Measurements from ENCODE around the gene TSC22D1. TPM values are rescaled to one million over a fixed set of nuclear protein-coding genes. Genes with fewer than 3 reads are reported as not detected.
A peak's percentile ranks its signal among the peaks of the same experiment; 100 is the strongest.

Gene TSC22D1
- total and polyA plus RNA-seq, 2 donors: 191 to 263 TPM

DNA sequence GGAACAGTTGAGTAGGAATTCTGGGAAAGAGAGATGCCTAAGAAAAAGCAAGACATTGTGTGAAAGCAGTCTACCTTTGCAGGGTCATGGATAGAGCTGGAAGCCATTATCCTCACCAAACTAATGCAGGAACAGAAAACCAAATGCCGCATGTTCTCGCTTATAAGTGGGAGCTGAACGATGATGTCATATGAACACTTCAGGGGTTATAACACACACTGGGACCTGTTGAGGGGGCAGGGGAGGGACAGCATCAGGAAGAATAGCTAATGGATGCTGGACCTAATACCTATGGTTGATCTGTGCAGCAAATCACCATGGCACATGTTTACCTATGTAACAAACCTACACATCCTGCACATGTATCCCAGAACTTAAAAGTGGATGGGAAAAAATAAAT lies 69.9 kb downstream of the TSC22D1 start:
- no peaks in the 10 kb centered on the region for H3K27me3 ChIP-seq (ENCODE audit: control insufficient read depth in 2 of 2, insufficient read depth in 1 of 2, low read length in 1 of 2)
- no peaks in the 10 kb centered on the region for H3K9me3 ChIP-seq (ENCODE audit: control insufficient read depth in 2 of 2, insufficient read depth in 1 of 2, low read length in 1 of 2)
- no peaks in the 10 kb centered on the region for H3K36me3 ChIP-seq (ENCODE audit: control insufficient read depth in 2 of 2, insufficient read depth in 2 of 2, low read length in 1 of 2)
- DNase-seq (ENCODE audit: low read depth in 6 of 9, low spot score in 9 of 9): no peak
- WGBS: 98% methylated on average over 3 of the region's 3 CpGs
- no peaks in the 10 kb centered on the region for H3K4me1 ChIP-seq (ENCODE audit: control insufficient read depth in 2 of 2, insufficient read depth in 2 of 2, low read length in 2 of 2)
- H3K27ac ChIP-seq (ENCODE audit: low read depth in 1 of 2, low read length in 1 of 2): no peak overlapping the region
- no peak overlapping the region for H3K4me3 ChIP-seq (ENCODE audit: low read length in 2 of 2)

DNA sequence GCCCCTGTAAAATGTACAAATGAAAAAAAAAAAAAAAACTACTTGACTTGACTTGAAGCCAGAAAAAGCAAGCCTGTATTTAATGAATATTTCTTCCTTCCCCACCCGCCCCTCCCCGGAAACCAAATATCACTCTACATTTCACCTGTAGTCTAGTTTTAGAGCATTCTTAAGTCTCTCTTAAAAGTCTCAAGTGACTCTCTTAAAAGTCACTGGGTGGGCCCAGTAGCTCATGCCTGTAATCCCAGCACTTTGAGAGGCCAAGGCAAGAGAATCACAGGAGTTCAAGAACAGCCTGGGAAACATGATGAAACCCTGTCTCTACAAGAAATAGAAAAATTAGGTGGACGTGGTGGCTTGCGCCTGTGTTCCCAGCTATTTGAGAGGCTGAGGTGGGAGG lies 72.0 kb downstream of the TSC22D1 start:
- Histone ChIP-seq H3K4me1 (ENCODE audit: control insufficient read depth in 2 of 2, insufficient read depth in 2 of 2, low read length in 2 of 2) (no peaks in the 10 kb centered on the region), H3K27ac (ENCODE audit: low read depth in 1 of 2, low read length in 1 of 2) (no peak overlapping the region), H3K27me3 (ENCODE audit: control insufficient read depth in 2 of 2, insufficient read depth in 1 of 2, low read length in 1 of 2) (no peaks in the 10 kb centered on the region), H3K4me3 (ENCODE audit: low read length in 2 of 2) (no peak overlapping the region), H3K9me3 (ENCODE audit: control insufficient read depth in 2 of 2, insufficient read depth in 1 of 2, low read length in 1 of 2) (no peaks in the 10 kb centered on the region), H3K36me3 (ENCODE audit: control insufficient read depth in 2 of 2, insufficient read depth in 2 of 2, low read length in 1 of 2) (no peaks in the 10 kb centered on the region)
- 95% methylated on average over 4 of the region's 4 CpGs for WGBS
- no peak for DNase-seq (ENCODE audit: low read depth in 6 of 9, low spot score in 9 of 9)

DNA sequence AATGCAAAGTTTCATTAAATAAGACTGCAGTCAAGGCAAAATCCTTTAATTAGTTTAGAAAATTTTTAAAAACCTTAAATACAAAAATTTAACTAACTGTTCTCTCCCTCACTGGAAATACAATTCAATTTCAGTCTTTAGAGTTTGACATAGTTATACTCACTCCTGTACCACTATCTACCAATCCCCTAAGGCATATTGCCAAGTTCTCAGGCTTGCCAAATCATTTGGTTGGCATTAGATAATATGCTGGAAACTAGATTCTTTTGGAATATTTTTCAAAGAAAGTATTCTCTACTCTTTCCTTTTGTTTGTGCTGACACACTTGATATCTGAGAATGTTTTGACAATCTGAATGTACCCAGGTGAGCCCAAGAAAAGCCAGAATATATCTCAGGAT lies 77.2 kb downstream of the TSC22D1 start:
- DNase-seq (ENCODE audit: low read depth in 6 of 9, low spot score in 9 of 9): no peak
- Histone ChIP-seq H3K27me3 (ENCODE audit: control insufficient read depth in 2 of 2, insufficient read depth in 1 of 2, low read length in 1 of 2) (no peaks in the 10 kb centered on the region), H3K4me1 (ENCODE audit: control insufficient read depth in 2 of 2, insufficient read depth in 2 of 2, low read length in 2 of 2) (no peaks in the 10 kb centered on the region), H3K4me3 (ENCODE audit: low read length in 2 of 2) (no peak overlapping the region), H3K9me3 (ENCODE audit: control insufficient read depth in 2 of 2, insufficient read depth in 1 of 2, low read length in 1 of 2) (no peaks in the 10 kb centered on the region), H3K27ac (ENCODE audit: low read depth in 1 of 2, low read length in 1 of 2) (no peak overlapping the region), H3K36me3 (ENCODE audit: control insufficient read depth in 2 of 2, insufficient read depth in 2 of 2, low read length in 1 of 2) (no peaks in the 10 kb centered on the region)

DNA sequence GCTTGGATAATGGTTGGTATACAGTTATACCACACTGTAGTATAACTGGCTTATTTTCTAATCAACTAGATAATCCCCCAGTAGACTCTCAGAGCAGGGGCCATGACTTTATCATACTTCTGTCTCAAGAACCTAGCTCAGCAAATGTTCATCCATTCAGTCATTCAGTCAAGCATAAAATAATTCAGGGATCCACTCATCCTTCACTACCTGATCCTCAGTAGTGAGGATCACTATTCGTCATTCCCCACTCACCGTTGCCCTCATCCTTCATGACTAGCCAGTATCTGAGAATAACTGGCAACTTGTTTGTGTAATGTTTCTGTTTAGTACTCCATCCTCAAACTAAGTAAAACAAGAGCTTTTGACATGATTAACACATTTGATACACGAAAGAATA lies 77.6 kb downstream of the TSC22D1 start:
- H3K9me3 ChIP-seq (ENCODE audit: control insufficient read depth in 2 of 2, insufficient read depth in 1 of 2, low read length in 1 of 2): no peaks in the 10 kb centered on the region
- no peak overlapping the region for H3K4me3 ChIP-seq (ENCODE audit: low read length in 2 of 2)
- H3K27me3 ChIP-seq (ENCODE audit: control insufficient read depth in 2 of 2, insufficient read depth in 1 of 2, low read length in 1 of 2): no peaks in the 10 kb centered on the region
- no peaks in the 10 kb centered on the region for H3K4me1 ChIP-seq (ENCODE audit: control insufficient read depth in 2 of 2, insufficient read depth in 2 of 2, low read length in 2 of 2)
- no peak overlapping the region for H3K27ac ChIP-seq (ENCODE audit: low read depth in 1 of 2, low read length in 1 of 2)
- H3K36me3 ChIP-seq (ENCODE audit: control insufficient read depth in 2 of 2, insufficient read depth in 2 of 2, low read length in 1 of 2): no peaks in the 10 kb centered on the region
- 96% methylated on average over 3 of the region's 3 CpGs for WGBS
- DNase-seq (ENCODE audit: low read depth in 6 of 9, low spot score in 9 of 9): no peak

DNA sequence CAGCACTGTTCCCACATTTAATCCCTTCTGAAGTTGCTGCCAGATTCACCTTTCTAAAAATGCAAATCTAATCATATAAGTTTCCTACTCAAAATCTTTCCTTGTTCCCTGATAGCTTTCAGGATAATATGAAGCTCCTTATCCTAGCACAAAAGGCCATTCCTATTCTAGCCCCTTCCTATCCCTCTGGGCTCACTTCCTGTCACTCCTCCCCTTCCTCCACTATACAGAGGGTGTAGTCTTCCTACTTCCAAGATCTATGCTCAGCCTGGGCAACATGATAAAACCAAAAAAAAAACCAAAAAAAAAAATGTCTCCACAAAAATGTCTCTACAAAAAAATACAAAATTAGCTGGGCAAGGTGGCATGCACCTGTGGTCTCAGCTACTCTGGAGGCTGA lies 78.3 kb downstream of the TSC22D1 start:
- Histone ChIP-seq H3K36me3 (ENCODE audit: control insufficient read depth in 2 of 2, insufficient read depth in 2 of 2, low read length in 1 of 2) (no peaks in the 10 kb centered on the region), H3K4me1 (ENCODE audit: control insufficient read depth in 2 of 2, insufficient read depth in 2 of 2, low read length in 2 of 2) (no peaks in the 10 kb centered on the region), H3K27me3 (ENCODE audit: control insufficient read depth in 2 of 2, insufficient read depth in 1 of 2, low read length in 1 of 2) (no peaks in the 10 kb centered on the region), H3K4me3 (ENCODE audit: low read length in 2 of 2) (no peak overlapping the region), H3K27ac (ENCODE audit: low read depth in 1 of 2, low read length in 1 of 2) (no peak overlapping the region), H3K9me3 (ENCODE audit: control insufficient read depth in 2 of 2, insufficient read depth in 1 of 2, low read length in 1 of 2) (no peaks in the 10 kb centered on the region)
- no peak for DNase-seq (ENCODE audit: low read depth in 6 of 9, low spot score in 9 of 9)

DNA sequence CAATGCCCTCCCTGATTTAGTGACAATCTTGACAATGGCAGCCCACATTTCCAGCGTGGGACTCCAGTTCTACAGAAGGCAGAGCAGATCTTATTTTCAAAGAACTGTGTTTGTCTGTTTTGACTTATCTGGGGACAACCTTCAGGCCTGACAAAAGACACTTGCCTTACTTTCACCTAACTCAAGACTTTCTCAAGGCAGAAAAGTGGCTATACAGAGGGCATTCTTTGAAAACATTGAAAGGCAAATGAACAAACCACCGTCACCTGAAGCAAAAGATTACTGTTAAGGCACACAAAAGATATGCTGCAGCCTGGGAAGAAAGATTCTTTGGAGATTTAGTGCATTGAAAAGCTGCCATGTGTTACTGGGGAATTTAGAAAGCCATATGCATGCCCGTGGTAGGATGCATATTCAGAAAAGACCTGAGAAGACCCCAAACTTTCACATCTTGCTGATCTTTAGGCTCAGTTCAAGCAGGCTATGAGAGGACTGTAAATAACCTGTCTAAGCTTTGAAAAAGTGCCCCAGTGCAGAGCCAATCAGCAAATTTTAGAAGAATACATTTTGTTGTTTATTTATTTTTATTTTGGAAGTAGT lies 82.8 kb downstream of the TSC22D1 start:
- DNase-seq (ENCODE audit: low read depth in 6 of 9, low spot score in 9 of 9): no peak
- 96% methylated on average over 3 of the region's 3 CpGs for WGBS
- H3K27ac ChIP-seq (ENCODE audit: low read depth in 1 of 2, low read length in 1 of 2): no peak overlapping the region
- no peaks in the 10 kb centered on the region for H3K36me3 ChIP-seq (ENCODE audit: control insufficient read depth in 2 of 2, insufficient read depth in 2 of 2, low read length in 1 of 2)
- no peaks in the 10 kb centered on the region for H3K27me3 ChIP-seq (ENCODE audit: control insufficient read depth in 2 of 2, insufficient read depth in 1 of 2, low read length in 1 of 2)
- H3K9me3 ChIP-seq (ENCODE audit: control insufficient read depth in 2 of 2, insufficient read depth in 1 of 2, low read length in 1 of 2): no peaks in the 10 kb centered on the region
- no peak overlapping the region for H3K4me3 ChIP-seq (ENCODE audit: low read length in 2 of 2)
- no peaks in the 10 kb centered on the region for H3K4me1 ChIP-seq (ENCODE audit: control insufficient read depth in 2 of 2, insufficient read depth in 2 of 2, low read length in 2 of 2)

DNA sequence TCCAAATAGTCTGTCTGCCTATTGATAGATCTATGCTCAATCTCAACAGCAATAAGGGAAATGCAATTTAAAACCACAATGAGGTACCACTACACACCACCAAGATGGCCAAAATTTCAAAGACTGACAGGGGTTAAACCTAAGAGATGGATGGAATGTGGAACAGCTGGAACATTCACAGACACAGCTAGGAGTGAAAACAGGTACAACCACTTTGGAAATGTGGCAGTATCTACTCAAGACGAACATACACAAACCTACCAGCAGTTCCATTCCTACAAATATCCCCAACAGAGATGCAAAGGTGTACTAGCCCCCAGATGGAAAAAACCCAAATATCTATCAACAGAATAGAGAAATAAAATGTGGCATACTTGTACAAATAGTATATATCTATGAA lies 86.4 kb downstream of the TSC22D1 start:
- no peaks in the 10 kb centered on the region for H3K9me3 ChIP-seq (ENCODE audit: control insufficient read depth in 2 of 2, insufficient read depth in 1 of 2, low read length in 1 of 2)
- H3K4me1 ChIP-seq (ENCODE audit: control insufficient read depth in 2 of 2, insufficient read depth in 2 of 2, low read length in 2 of 2): no peaks in the 10 kb centered on the region
- H3K4me3 ChIP-seq (ENCODE audit: low read length in 2 of 2): no peak overlapping the region
- H3K27ac ChIP-seq (ENCODE audit: low read depth in 1 of 2, low read length in 1 of 2): no peak overlapping the region
- no peaks in the 10 kb centered on the region for H3K27me3 ChIP-seq (ENCODE audit: control insufficient read depth in 2 of 2, insufficient read depth in 1 of 2, low read length in 1 of 2)
- whole genome bisulfite sequencing: 99% methylated on average over 1 of the region's 1 CpG
- DNase-seq (ENCODE audit: low read depth in 6 of 9, low spot score in 9 of 9): no peak
- no peaks in the 10 kb centered on the region for H3K36me3 ChIP-seq (ENCODE audit: control insufficient read depth in 2 of 2, insufficient read depth in 2 of 2, low read length in 1 of 2)

DNA sequence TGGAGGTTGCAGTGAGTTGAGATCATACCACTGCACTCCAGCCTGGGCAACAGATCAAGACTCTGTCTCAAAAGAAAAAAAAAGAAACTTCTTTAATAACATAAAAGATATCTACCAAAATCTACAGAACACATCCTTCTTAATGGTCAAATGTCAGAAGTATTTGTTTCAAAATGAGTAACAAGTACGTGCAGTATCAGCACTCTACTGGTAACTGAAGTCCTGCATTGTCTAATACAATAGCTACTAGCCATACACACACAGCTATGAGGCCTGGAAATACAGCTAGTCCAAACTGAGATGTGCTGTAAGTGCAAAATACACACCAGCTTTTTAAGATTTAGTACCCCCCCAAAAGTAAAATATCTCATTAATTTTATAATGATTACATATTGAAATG lies 88.1 kb downstream of the TSC22D1 start:
- no peak overlapping the region for H3K4me3 ChIP-seq (ENCODE audit: low read length in 2 of 2)

DNA sequence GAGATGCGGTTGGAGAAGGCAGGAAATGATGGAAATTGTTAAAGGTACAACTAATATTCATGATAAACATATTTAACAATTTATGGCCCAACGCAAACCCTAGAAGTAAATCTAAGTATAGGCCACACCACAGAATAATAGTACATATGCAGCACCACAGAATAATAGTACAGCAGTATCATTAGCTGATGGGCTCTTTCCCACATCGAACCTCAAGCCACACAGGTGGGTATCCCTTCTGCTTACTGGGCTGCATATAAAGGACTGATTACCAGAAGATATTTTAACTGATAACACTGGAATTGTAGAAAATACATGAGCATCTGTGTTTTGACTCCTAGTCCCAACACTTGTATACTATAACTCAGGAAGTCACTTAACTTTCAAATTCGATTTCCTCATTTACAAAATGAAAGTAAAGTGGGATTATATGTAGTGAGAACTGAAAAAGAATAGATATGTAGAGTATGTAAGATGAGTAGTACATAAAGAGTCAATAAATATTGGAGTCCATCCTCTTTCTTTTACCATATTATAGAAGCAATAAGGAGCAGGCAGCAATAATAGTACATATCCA lies 91.5 kb downstream of the TSC22D1 start:
- WGBS: 52% methylated on average over 4 of the region's 4 CpGs
- no peaks in the 10 kb centered on the region for H3K9me3 ChIP-seq (ENCODE audit: control insufficient read depth in 2 of 2, insufficient read depth in 1 of 2, low read length in 1 of 2)
- no peaks in the 10 kb centered on the region for H3K27me3 ChIP-seq (ENCODE audit: control insufficient read depth in 2 of 2, insufficient read depth in 1 of 2, low read length in 1 of 2)
- no peak overlapping the region for H3K4me3 ChIP-seq (ENCODE audit: low read length in 2 of 2)
- peak in 1 of 9 donors; percentile 4 for DNase-seq (ENCODE audit: low read depth in 6 of 9, low spot score in 9 of 9)
- H3K4me1 ChIP-seq (ENCODE audit: control insufficient read depth in 2 of 2, insufficient read depth in 2 of 2, low read length in 2 of 2): no peaks in the 10 kb centered on the region
- no peaks in the 10 kb centered on the region for H3K36me3 ChIP-seq (ENCODE audit: control insufficient read depth in 2 of 2, insufficient read depth in 2 of 2, low read length in 1 of 2)
- no peak overlapping the region for H3K27ac ChIP-seq (ENCODE audit: low read depth in 1 of 2, low read length in 1 of 2)

More for the DNA sequence above, 88.1 kb downstream of the TSC22D1 start:
- no peaks in the 10 kb centered on the region for H3K9me3 ChIP-seq (ENCODE audit: control insufficient read depth in 2 of 2, insufficient read depth in 1 of 2, low read length in 1 of 2)
- WGBS: 99% methylated on average over 1 of the region's 1 CpG
- no peak for DNase-seq (ENCODE audit: low read depth in 6 of 9, low spot score in 9 of 9)
- no peaks in the 10 kb centered on the region for H3K4me1 ChIP-seq (ENCODE audit: control insufficient read depth in 2 of 2, insufficient read depth in 2 of 2, low read length in 2 of 2)
- no peaks in the 10 kb centered on the region for H3K36me3 ChIP-seq (ENCODE audit: control insufficient read depth in 2 of 2, insufficient read depth in 2 of 2, low read length in 1 of 2)
- no peak overlapping the region for H3K27ac ChIP-seq (ENCODE audit: low read depth in 1 of 2, low read length in 1 of 2)
- H3K27me3 ChIP-seq (ENCODE audit: control insufficient read depth in 2 of 2, insufficient read depth in 1 of 2, low read length in 1 of 2): no peaks in the 10 kb centered on the region
